HUES6 (cell line): Measurements from ENCODE around the gene CFAP77.

ENCODE experiments used
- H3K27ac ChIP-seq: 2 replicates; pipeline ENCODE4 v1.7.0; 2013; ENCODE audit warnings: low read depth, mild to moderate bottlenecking, low read length, inconsistent platforms
- H3K27me3 ChIP-seq: 2 replicates; pipeline ENCODE4 v1.6.1; 2013; ENCODE audit warnings: low read length; ENCODE audit not compliant: control insufficient read depth, insufficient read depth
- H3K36me3 ChIP-seq: 2 replicates; pipeline ENCODE4 v1.6.1; 2013; ENCODE audit warnings: low read length; ENCODE audit not compliant: control insufficient read depth, insufficient read depth
- H3K4me1 ChIP-seq: 2 replicates; pipeline ENCODE4 v1.6.1; 2013; ENCODE audit warnings: low read length; ENCODE audit not compliant: control insufficient read depth, insufficient read depth
- H3K4me3 ChIP-seq: 2 replicates; pipeline ENCODE4 v1.5.1; 2013; ENCODE audit warnings: low read depth, low read length
- H3K9ac ChIP-seq: one replicate; pipeline ENCODE4 v1.6.1; 2013; ENCODE audit warnings: mild to moderate bottlenecking, low read length
- H3K9me3 ChIP-seq: 2 replicates; pipeline ENCODE4 v1.6.1; 2013; ENCODE audit warnings: low read depth, low read length; ENCODE audit not compliant: control insufficient read depth, insufficient read depth

The CFAP77 gene

GRCh38 chr9:132472599-132472998, 62.6 kb downstream of the CFAP77 start:
- H3K36me3 ChIP-seq = no peaks in the 10 kb centered on the region
- H3K4me1 ChIP-seq = no peaks in the 10 kb centered on the region
- no peak overlapping the region for H3K4me3 ChIP-seq
- no peaks in the 10 kb centered on the region for H3K9me3 ChIP-seq
- H3K9ac ChIP-seq = no peak overlapping the region
- H3K27ac ChIP-seq = no peak overlapping the region
- no peaks in the 10 kb centered on the region; the same call in 1 of the 2 replicates for H3K27me3 ChIP-seq

DNA sequence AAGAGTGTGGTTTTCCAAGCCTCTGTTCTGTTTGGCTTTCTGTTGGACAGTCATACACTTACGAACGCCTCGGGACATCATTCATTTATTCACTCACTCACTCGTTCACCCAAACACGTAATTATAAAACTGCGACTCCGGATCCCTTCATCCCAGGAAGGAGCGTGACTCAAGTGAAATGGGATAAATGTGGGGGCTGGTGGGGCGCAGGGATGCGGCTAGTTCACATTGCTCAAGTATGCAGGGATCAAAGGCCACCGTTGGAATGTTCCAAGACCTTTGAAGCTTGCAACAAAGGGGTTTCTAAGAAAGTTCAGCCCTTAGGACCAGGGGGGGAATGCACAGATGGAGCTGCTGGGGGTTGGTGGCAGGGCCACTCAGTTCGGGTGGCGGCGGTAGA, 64.2 kb downstream of the CFAP77 start:
- no peaks in the 10 kb centered on the region; the same call in 1 of the 2 replicates for H3K27me3 ChIP-seq
- H3K9ac ChIP-seq = no peak overlapping the region
- no peaks in the 10 kb centered on the region for H3K4me1 ChIP-seq
- H3K4me3 ChIP-seq = no peak overlapping the region
- no peaks in the 10 kb centered on the region for H3K9me3 ChIP-seq
- no peak overlapping the region for H3K27ac ChIP-seq
- H3K36me3 ChIP-seq = no peaks in the 10 kb centered on the region

DNA sequence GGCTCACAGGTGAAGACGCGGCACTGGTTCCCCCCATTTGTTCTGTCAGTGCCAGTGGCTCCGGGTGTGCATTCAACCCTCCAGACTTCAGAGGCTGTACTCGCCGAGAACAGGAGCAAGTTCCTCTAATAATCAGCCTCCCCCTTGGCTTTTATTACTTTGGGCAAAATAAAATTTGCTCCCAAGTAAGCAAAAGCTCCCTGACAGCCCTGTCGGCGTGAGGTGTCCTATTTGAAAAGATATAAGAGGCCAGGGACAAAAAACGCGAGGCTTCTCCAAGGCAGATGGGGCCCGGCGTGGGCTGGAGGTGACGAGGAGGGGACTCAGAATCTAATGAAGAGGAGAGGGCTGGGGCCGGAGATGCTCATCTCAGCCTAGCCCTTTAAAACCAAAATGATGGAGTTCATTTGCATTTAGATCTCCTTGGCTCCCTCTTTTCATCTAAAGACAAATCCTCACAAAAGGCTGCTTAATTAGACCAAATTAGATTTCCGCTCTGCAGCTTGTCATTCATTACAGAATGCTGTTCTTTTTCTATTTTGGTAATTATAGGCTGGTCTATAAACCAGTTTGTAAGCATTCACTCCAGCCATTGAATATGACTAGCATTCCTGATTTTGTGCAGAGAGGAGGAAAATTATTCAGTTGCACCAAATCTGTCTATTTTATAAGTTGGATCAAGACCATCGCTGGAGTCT, 68.5 kb downstream of the CFAP77 start:
- H3K27me3 ChIP-seq = no peaks in the 10 kb centered on the region; the same call in 1 of the 2 replicates
- H3K9me3 ChIP-seq = no peaks in the 10 kb centered on the region
- no peak overlapping the region for H3K9ac ChIP-seq
- H3K36me3 ChIP-seq = no peaks in the 10 kb centered on the region
- no peak overlapping the region for H3K4me3 ChIP-seq
- peaks cover 2% of the 10 kb centered on the region; the same call in 1 of the 2 replicates for H3K4me1 ChIP-seq
- H3K27ac ChIP-seq = no peak overlapping the region

- Histone ChIP-seq H3K9me3 (no peaks in the 10 kb centered on the region), H3K27ac (no peak overlapping the region), H3K36me3 (no peaks in the 10 kb centered on the region), H3K4me3 (no peak overlapping the region), H3K9ac (no peak overlapping the region), H3K27me3 (no peaks in the 10 kb centered on the region; the same call in 1 of the 2 replicates), H3K4me1 (peaks cover 3% of the 10 kb centered on the region; the same call in 1 of the 2 replicates)
These were observed 69.7 kb downstream of the CFAP77 start for GRCh38 chr9:132479733-132480132.

GRCh38 chr9:132481053-132481849, 71.2 kb downstream of the CFAP77 start:
- Histone ChIP-seq H3K9ac (no peak overlapping the region), H3K4me3 (no peak overlapping the region), H3K27me3 (no peaks in the 10 kb centered on the region; the same call in 1 of the 2 replicates), H3K4me1 (peaks cover 3% of the 10 kb centered on the region; the same call in 1 of the 2 replicates), H3K27ac (no peak overlapping the region), H3K9me3 (no peaks in the 10 kb centered on the region), H3K36me3 (no peaks in the 10 kb centered on the region)

DNA sequence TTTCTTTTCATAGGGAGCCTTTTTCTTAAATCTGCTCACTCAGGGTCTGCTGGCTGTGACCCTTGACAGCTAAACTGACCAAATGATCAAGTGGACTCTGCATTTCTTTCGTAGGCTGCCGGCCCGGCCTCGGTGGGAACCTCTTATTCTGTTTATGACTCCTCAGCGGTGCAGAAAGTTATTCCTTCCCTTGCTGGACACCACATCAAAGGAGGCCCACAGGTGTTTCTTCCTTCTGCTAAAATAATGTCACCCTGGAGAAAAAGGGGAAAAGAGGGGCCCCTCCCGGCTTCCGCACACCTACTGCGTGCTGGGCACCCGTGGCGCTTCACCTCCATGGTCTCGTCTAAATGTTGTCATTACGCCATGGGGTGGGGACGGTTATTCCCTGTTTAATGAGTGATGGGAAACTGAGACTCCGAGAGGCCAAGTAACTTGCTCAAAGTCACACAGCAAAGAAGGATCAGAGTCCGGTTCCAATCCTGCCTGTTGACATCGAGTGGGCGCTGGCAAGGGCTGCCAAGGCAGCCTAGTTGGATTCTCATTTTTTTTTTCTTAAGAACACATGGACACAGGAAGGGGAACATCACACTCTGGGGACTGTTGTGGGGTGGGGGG, 72.3 kb downstream of the CFAP77 start:
- Histone ChIP-seq H3K4me1 (peaks cover 4% of the 10 kb centered on the region), H3K27me3 (no peaks in the 10 kb centered on the region; the same call in 1 of the 2 replicates), H3K36me3 (no peaks in the 10 kb centered on the region), H3K9me3 (no peaks in the 10 kb centered on the region), H3K9ac (no peak overlapping the region), H3K27ac (no peak overlapping the region), H3K4me3 (no peak overlapping the region)

DNA sequence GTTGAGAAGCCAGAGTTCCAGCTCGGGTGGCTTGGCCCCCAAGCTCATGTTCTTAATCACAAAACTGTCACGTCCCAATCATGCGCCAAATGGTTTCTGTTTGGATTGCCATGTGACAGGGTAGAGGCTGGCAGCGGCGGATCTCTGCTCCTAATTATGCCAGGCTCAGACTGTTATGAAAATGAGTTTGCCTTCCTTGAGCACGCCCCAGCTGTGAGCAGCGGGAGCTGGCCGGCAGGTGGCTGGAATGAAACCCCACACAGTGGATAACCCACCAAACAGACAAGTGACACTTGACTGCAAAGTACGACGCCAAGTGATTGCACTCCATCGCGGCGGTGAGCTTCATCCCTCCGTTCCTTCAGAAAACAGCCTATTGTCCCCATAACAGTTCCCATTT, 75.4 kb downstream of the CFAP77 start:
- Histone ChIP-seq H3K36me3 (no peaks in the 10 kb centered on the region), H3K4me1 (peaks cover 4% of the 10 kb centered on the region), H3K4me3 (no peak overlapping the region), H3K9me3 (no peaks in the 10 kb centered on the region), H3K27me3 (no peaks in the 10 kb centered on the region; the same call in 1 of the 2 replicates), H3K9ac (no peak overlapping the region), H3K27ac (no peak overlapping the region)

DNA sequence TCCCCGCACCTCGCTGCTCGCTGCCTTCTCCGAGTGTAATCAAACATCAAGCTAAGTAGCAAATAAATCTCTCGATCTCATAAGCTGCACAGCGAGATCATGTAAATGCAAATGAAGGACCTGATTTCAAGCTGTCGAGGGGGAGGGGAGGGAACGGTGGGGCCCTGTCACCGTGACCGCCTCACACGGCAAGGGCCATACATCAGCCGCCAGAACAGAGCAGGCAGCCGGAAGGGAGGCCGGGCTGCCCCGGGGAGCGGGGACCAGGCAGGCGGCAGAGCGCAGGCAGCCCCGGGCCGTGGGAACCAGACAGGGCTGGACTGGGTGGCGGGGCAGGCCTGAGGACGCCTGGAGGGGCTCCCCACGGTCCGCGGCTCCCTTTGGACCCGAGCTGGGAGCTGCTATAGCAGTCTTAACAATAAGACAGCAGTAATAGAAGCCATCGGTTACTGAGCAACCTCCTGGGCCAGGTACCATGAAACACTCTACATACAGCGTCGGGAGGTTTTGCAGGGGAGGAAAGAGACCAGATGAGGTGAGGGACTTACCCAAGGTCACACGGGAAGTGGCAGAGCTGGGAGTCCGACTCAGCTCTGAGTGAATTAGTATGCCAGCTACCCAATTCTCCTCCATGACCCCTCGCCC, 76.8 kb downstream of the CFAP77 start:
- H3K4me1 ChIP-seq = peaks cover 4% of the 10 kb centered on the region
- no peaks in the 10 kb centered on the region; the same call in 1 of the 2 replicates for H3K27me3 ChIP-seq
- no peaks in the 10 kb centered on the region for H3K36me3 ChIP-seq
- no peaks in the 10 kb centered on the region for H3K9me3 ChIP-seq
- no peak overlapping the region for H3K4me3 ChIP-seq
- no peak overlapping the region for H3K9ac ChIP-seq
- H3K27ac ChIP-seq = no peak overlapping the region

DNA sequence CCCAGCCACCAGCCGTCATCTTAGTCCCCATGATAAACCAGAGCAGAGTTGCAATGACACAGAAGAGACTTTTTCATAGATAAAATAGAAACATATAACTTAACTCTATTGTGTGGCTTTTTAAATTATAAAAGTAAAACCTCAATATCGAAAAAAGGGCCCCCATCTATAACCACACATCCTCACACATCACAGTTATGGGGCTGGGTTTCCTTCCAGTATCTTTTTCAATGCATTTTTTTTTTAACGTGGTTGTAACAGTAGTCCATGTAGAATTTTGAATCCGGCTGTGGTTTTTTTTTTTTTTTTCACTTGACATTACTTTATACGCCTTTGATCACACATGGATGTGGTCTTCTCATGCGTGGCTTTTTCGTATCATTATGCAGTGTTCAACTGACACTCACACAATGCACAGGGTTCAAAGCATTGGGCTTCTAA, 77.4 kb downstream of the CFAP77 start:
- no peaks in the 10 kb centered on the region; the same call in 1 of the 2 replicates for H3K27me3 ChIP-seq
- H3K27ac ChIP-seq = no peak overlapping the region
- peaks cover 1% of the 10 kb centered on the region for H3K9me3 ChIP-seq
- no peaks in the 10 kb centered on the region for H3K36me3 ChIP-seq
- peaks cover 4% of the 10 kb centered on the region for H3K4me1 ChIP-seq
- no peak overlapping the region for H3K4me3 ChIP-seq
- H3K9ac ChIP-seq = no peak overlapping the region

- no peak overlapping the region for H3K27ac ChIP-seq
These were observed 78.0 kb downstream of the CFAP77 start for GRCh38 chr9:132487980-132488535.

More at GRCh38 chr9:132487980-132488535, 78.0 kb downstream of the CFAP77 start:
- H3K36me3 ChIP-seq = no peaks in the 10 kb centered on the region
- H3K9ac ChIP-seq = no peak overlapping the region
- H3K9me3 ChIP-seq = peaks cover 7% of the 10 kb centered on the region
- no peak overlapping the region for H3K4me3 ChIP-seq
- no peaks in the 10 kb centered on the region; the same call in 1 of the 2 replicates for H3K27me3 ChIP-seq
- peaks cover 4% of the 10 kb centered on the region for H3K4me1 ChIP-seq
